Measurements from ENCODE around the gene ADD2.
"Not testable (repeated sequence)": the region's sequence is repeated elsewhere in the genome, so short reads cannot be mapped to it uniquely, and the experiment has no call there.

ADD2 gene

DNA sequence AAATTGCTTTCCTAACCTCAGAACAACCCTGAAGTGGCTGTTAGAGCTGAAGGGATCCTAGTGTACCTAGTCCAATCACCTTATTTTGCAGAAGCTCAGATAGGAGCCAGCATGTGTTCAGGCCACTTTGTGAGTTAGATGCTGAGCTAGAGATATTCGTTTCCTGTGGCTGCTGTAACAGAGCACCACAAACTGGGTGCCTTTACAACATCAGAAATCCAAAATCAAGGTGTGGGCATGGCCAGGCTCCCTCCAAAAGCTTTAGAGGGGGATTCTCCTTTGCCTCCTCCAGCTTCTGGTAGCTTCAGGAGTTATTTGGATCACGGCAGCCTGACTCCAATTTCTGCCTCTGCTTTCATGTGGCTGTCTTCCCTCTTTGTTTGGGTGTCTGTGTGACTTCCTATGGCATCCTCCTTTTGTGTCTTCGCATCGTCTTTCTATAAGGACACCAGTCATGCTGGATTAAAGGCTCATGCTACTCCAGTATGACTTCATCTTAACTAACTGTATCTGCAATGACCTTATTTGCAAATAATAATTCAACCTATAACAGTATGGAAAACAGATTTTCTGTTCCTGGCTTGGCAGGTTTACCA lies 128.1 kb downstream of the ADD2 start:
- DNase-seq (ENCODE audit: low read depth, low spot score): no peak
- Histone ChIP-seq H3K9ac (ENCODE audit: insufficient read length) (no peak overlapping the region), H3K9me3 (ENCODE audit: low read depth, low read length) (no peaks in the 10 kb centered on the region), H3K27ac (no peak overlapping the region), H3K4me3 (no peak overlapping the region), H3K36me3 (ENCODE audit: insufficient read depth, low read length) (no peaks in the 10 kb centered on the region)
- no peak for TF ChIP-seq FOXP2 (optimal IDR thresholded peaks at IDR 0.05; ENCODE audit: control extremely low read depth, extremely low read length, insufficient read depth)
- no peak for TF ChIP-seq POLR2AphosphoS5 (IDR thresholded peaks at IDR 0.05; ENCODE audit: borderline replicate concordance, low read depth, low read length)
- no peak for TF ChIP-seq EZH2 (IDR thresholded peaks at IDR 0.05)

DNA sequence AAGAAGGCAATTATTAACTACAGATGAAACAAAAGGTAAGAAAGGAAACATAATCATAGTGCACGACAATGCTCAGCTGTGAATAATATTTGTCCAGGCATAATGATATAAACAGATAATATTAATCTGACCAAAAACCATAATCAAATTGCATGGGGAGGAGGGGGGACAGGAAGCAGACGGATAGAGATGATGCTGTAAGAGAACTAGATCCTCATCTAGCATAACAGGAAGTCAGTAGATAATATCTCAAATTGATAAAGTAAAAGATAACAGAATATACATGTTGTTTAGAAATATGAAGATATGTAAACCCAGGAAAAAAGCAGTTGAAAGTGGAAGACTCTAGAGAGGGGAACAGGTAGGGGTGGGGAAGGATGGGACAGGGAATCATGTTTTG lies 129.4 kb downstream of the ADD2 start:
- no peaks in the 10 kb centered on the region for H3K36me3 ChIP-seq (ENCODE audit: insufficient read depth, low read length)
- H3K4me3 ChIP-seq: no peak overlapping the region
- H3K27ac ChIP-seq: no peak overlapping the region
- no peak for DNase-seq (ENCODE audit: low read depth, low spot score)
- no peak for TF ChIP-seq POLR2AphosphoS5 (IDR thresholded peaks at IDR 0.05; ENCODE audit: borderline replicate concordance, low read depth, low read length)
- TF ChIP-seq EZH2 (IDR thresholded peaks at IDR 0.05): no peak
- no peak for TF ChIP-seq FOXP2 (optimal IDR thresholded peaks at IDR 0.05; ENCODE audit: control extremely low read depth, extremely low read length, insufficient read depth)
- no peaks in the 10 kb centered on the region for H3K9me3 ChIP-seq (ENCODE audit: low read depth, low read length)
- no peak overlapping the region for H3K9ac ChIP-seq (ENCODE audit: insufficient read length)

DNA sequence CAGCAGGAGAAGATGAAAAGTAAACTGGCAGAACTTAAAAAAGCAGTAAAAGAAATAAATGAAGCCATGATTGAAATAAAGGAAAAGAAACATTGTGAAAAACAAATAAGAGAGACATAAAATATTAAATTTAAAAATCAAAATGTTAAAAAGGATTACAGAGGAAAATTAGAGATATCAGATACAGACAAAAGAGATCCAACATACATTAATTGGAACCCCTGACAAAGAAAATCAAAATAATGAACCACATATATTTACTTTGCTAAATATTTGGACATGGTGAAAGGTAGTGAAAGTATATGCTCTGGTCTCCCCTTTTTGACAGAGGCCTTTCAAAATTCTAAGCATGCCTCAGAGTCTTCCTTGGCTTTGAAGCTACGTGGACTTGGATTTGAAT lies 134.5 kb downstream of the ADD2 start:
- H3K27ac ChIP-seq: no peak overlapping the region
- H3K9me3 ChIP-seq (ENCODE audit: low read depth, low read length): no peaks in the 10 kb centered on the region
- no peak for DNase-seq (ENCODE audit: low read depth, low spot score)
- no peak overlapping the region for H3K9ac ChIP-seq (ENCODE audit: insufficient read length)
- H3K36me3 ChIP-seq (ENCODE audit: insufficient read depth, low read length): no peaks in the 10 kb centered on the region
- TF ChIP-seq FOXP2 (optimal IDR thresholded peaks at IDR 0.05; ENCODE audit: control extremely low read depth, extremely low read length, insufficient read depth) (no peak), EZH2 (IDR thresholded peaks at IDR 0.05) (no peak), POLR2AphosphoS5 (IDR thresholded peaks at IDR 0.05; ENCODE audit: borderline replicate concordance, low read depth, low read length) (no peak)
- no peak overlapping the region for H3K4me3 ChIP-seq

DNA sequence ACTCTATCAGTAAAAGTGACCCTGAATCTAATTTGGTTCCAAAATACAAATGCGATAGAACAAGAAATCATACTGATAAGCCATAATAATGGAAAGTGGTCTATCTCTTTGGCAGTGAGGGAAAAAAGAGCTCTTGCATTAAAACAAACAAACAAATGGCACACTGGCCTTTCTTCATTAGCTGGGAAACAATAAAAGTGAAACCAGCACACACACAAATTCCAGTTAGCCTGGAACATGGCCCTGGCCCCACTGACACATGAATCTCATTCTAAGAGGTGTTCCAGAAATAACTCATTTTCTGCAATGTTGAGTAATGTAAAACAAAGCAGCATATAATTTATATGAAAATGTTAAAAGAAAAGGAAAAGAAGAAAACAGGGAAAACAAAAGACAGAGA lies 135.0 kb downstream of the ADD2 start:
- Histone ChIP-seq H3K9ac (ENCODE audit: insufficient read length) (no peak overlapping the region), H3K36me3 (ENCODE audit: insufficient read depth, low read length) (no peaks in the 10 kb centered on the region), H3K9me3 (ENCODE audit: low read depth, low read length) (no peaks in the 10 kb centered on the region), H3K4me3 (no peak overlapping the region), H3K27ac (no peak overlapping the region)
- DNase-seq (ENCODE audit: low read depth, low spot score): no peak
- TF ChIP-seq FOXP2 (optimal IDR thresholded peaks at IDR 0.05; ENCODE audit: control extremely low read depth, extremely low read length, insufficient read depth) (no peak), POLR2AphosphoS5 (IDR thresholded peaks at IDR 0.05; ENCODE audit: borderline replicate concordance, low read depth, low read length) (no peak), EZH2 (IDR thresholded peaks at IDR 0.05) (no peak)

DNA sequence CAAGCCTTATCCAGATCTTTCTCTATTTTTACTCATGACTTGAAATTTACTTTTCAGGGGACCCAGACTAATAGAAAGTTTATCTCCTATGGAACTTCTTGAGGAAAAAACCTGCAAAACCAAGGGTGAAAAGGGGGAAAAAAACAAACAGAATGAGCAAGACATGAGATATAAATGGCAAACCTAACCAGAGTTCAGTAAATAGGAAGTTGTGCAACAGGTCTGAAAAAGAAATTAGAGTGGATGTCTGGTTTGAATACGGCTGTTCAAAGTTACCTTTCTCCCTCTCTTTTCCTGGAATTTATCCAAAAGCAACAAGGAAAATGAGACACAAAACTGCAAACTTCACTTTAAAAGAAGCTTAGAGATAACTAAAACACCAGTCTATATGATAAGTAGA lies 135.6 kb downstream of the ADD2 start:
- Histone ChIP-seq H3K27ac (no peak overlapping the region), H3K9ac (ENCODE audit: insufficient read length) (no peak overlapping the region), H3K4me3 (no peak overlapping the region), H3K9me3 (ENCODE audit: low read depth, low read length) (no peaks in the 10 kb centered on the region), H3K36me3 (ENCODE audit: insufficient read depth, low read length) (no peaks in the 10 kb centered on the region)
- no peak for DNase-seq (ENCODE audit: low read depth, low spot score)
- TF ChIP-seq POLR2AphosphoS5 (IDR thresholded peaks at IDR 0.05; ENCODE audit: borderline replicate concordance, low read depth, low read length): no peak
- TF ChIP-seq FOXP2 (optimal IDR thresholded peaks at IDR 0.05; ENCODE audit: control extremely low read depth, extremely low read length, insufficient read depth): no peak
- TF ChIP-seq EZH2 (IDR thresholded peaks at IDR 0.05): no peak

DNA sequence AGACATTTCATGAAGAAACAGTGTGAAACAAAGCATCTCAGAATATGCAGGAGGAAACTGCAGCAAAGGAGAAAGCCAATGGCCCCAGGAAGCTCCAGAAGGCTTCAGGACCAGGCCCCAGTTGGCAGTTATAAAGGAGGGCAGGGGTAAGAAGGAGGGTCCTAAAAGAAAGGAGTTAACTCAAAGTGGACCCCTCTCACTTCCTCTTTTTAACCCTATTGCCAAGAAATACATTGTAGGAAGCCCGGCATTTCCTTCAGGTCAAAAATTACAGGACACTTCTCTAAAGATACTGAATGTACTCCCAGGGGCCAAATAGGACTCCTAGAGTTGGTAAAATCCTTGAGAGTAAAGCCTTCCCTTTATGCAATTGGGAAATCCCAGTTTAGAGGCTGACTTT lies 137.2 kb downstream of the ADD2 start:
- Histone ChIP-seq H3K27ac (no peak overlapping the region), H3K4me3 (no peak overlapping the region), H3K9me3 (ENCODE audit: low read depth, low read length) (no peaks in the 10 kb centered on the region), H3K36me3 (ENCODE audit: insufficient read depth, low read length) (no peaks in the 10 kb centered on the region), H3K9ac (ENCODE audit: insufficient read length) (no peak overlapping the region)
- DNase-seq (ENCODE audit: low read depth, low spot score): no peak
- no peak for TF ChIP-seq FOXP2 (optimal IDR thresholded peaks at IDR 0.05; ENCODE audit: control extremely low read depth, extremely low read length, insufficient read depth)
- no peak for TF ChIP-seq POLR2AphosphoS5 (IDR thresholded peaks at IDR 0.05; ENCODE audit: borderline replicate concordance, low read depth, low read length)
- no peak for TF ChIP-seq EZH2 (IDR thresholded peaks at IDR 0.05)

DNA sequence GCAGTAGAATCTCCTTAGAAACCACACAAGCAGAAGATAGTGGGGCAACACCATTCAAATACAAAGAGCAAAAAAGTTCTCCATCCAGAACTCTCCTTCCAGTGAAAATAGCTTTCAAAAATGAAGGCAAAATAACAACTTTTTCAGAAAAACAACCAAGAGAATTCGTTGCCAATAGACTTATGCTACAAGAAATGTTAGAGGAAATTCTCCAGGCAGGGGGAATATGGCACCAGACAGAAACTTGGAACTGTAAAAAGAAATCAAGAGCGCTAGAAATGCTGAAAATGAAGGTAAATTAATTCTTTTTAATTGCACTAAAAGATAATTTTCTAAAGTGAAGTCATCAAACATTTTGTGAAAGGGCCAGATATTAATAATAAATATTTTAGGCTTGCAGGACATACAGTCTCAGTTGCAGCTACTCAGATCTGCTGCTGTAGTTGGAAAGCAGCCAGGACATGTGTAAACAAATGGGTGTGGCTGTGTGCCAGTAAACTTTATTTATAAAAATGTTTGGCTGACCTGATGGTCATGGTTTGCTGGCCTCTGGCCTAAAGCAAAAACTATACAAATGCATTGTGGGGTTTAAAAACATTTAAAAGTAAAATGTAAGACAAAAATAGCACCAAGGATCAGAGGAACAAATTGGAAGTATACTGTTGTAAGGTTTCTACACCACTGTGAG lies 140.6 kb downstream of the ADD2 start:
- TF ChIP-seq POLR2AphosphoS5 (IDR thresholded peaks at IDR 0.05; ENCODE audit: borderline replicate concordance, low read depth, low read length) (no peak), EZH2 (IDR thresholded peaks at IDR 0.05) (no peak), FOXP2 (optimal IDR thresholded peaks at IDR 0.05; ENCODE audit: control extremely low read depth, extremely low read length, insufficient read depth) (no peak)
- Histone ChIP-seq H3K9me3 (ENCODE audit: low read depth, low read length) (no peaks in the 10 kb centered on the region), H3K36me3 (ENCODE audit: insufficient read depth, low read length) (no peaks in the 10 kb centered on the region), H3K4me3 (no peak overlapping the region), H3K9ac (ENCODE audit: insufficient read length) (no peak overlapping the region), H3K27ac (no peak overlapping the region)
- DNase-seq (ENCODE audit: low read depth, low spot score): no peak

DNA sequence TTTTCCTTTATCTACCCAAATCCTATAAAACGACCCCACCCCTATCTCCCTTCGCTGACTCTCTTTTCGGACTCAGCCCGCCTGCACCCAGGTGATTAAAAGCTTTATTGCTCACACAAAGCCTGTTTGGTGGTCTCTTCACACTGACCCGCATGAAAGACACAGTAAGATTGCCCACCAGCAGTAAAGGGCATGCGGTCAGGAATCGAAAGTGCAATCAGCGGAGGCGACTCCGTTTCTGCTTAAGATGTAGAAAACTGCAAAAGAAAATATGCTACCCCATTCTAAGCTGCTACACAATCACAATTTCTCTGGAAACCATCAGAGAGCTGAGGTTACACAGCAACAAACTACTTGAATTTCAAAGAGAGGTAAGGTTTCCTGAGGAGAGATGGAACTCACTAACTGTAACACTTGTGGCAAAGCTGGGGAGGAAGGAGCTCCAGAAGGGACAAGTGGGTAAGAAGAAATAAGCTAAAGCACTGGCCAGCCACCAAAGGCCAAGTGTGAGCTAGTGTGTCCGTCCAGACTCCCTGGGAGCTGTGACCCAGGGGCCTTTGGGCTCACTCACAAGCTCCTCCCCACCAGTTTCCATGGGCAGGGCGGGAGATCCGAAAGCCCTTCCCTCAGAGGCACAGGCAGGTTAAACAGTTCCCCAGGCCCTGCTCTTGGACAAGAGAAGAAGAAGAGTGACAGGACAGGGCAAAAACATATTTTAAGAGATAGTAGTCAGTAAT lies 141.6 kb downstream of the ADD2 start:
- Histone ChIP-seq H3K27ac (no peak overlapping the region), H3K4me3 (no peak overlapping the region), H3K9ac (ENCODE audit: insufficient read length) (no peak overlapping the region)

DNA sequence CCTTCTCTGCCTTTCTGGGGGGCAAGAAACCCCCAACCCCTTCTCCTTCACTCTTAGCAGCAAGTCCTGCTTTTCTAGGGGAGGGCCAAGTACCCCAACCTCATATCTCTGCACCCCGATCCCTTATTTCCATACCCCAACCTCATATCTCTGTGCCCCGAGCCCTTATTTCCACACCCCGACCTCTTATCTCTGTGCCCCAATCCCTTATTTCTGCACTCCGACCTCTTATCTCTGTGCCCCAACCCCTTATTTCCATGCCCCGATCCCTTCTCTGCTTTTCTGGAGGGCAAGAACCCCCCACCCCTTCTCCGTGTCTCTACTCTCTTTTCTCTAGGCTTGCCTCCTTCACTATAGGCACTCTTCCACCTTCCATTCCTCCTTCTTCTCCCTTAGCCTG lies 146.5 kb downstream of the ADD2 start:
- DNase-seq (ENCODE audit: low read depth, low spot score); H3K27ac ChIP-seq; H3K4me3 ChIP-seq; H3K9ac ChIP-seq (ENCODE audit: insufficient read length); H3K36me3 ChIP-seq (ENCODE audit: insufficient read depth, low read length); H3K9me3 ChIP-seq (ENCODE audit: low read depth, low read length): not testable (repeated sequence)

More for the DNA sequence above, 141.6 kb downstream of the ADD2 start:
- Histone ChIP-seq H3K36me3 (ENCODE audit: insufficient read depth, low read length) (no peaks in the 10 kb centered on the region), H3K9me3 (ENCODE audit: low read depth, low read length) (no peaks in the 10 kb centered on the region)
- DNase-seq (ENCODE audit: low read depth, low spot score): no peak
- TF ChIP-seq POLR2AphosphoS5 (IDR thresholded peaks at IDR 0.05; ENCODE audit: borderline replicate concordance, low read depth, low read length) (no peak), FOXP2 (optimal IDR thresholded peaks at IDR 0.05; ENCODE audit: control extremely low read depth, extremely low read length, insufficient read depth) (no peak), EZH2 (IDR thresholded peaks at IDR 0.05) (no peak)
